HG03139 (cell line): ENCODE results near the gene ADPRHL1.

Source experiments
- ATAC-seq: cut with Tn5 transposase; IDR thresholded peaks from one replicate; pipeline ENCODE4 v1.9.1; 2021; ENCODE audit not compliant: unreplicated experiment

ADPRHL1 gene

GRCh38 chr13:113417836-113418721 lies 35.2 kb downstream of the ADPRHL1 start:
- no peak for ATAC-seq

- ATAC-seq: no peak
These were observed 36.1 kb downstream of the ADPRHL1 start for GRCh38 chr13:113417008-113417751.

- ATAC-seq: no peak
These were observed 37.5 kb downstream of the ADPRHL1 start for GRCh38 chr13:113415825-113416224.

GRCh38 chr13:113415032-113415431 lies 38.3 kb downstream of the ADPRHL1 start:
- ATAC-seq: no peak

- ATAC-seq: no peak
These were observed 39.0 kb downstream of the ADPRHL1 start for GRCh38 chr13:113414335-113414734.

GRCh38 chr13:113413898-113414282 lies 39.4 kb downstream of the ADPRHL1 start:
- no peak for ATAC-seq

- no peak for ATAC-seq
These were observed 40.0 kb downstream of the ADPRHL1 start for GRCh38 chr13:113413178-113413897.

- ATAC-seq: no peak
These were observed 40.8 kb downstream of the ADPRHL1 start for GRCh38 chr13:113412440-113412839.

- no peak for ATAC-seq
These were observed 41.9 kb downstream of the ADPRHL1 start for GRCh38 chr13:113411216-113412023.

GRCh38 chr13:113410472-113411201 lies 42.7 kb downstream of the ADPRHL1 start:
- ATAC-seq: no peak

- ATAC-seq: no peak
These were observed 44.7 kb downstream of the ADPRHL1 start for GRCh38 chr13:113408562-113408961.

GRCh38 chr13:113407531-113408393 lies 45.5 kb downstream of the ADPRHL1 start:
- no peak for ATAC-seq

- ATAC-seq: no peak
These were observed 46.2 kb downstream of the ADPRHL1 start for GRCh38 chr13:113407103-113407530.

GRCh38 chr13:113406321-113407102 lies 46.8 kb downstream of the ADPRHL1 start:
- no peak for ATAC-seq

GRCh38 chr13:113405481-113406300 lies 47.6 kb downstream of the ADPRHL1 start:
- no peak for ATAC-seq

GRCh38 chr13:113404723-113405471 lies 48.4 kb downstream of the ADPRHL1 start:
- no peak for ATAC-seq

- ATAC-seq: no peak
These were observed 48.9 kb downstream of the ADPRHL1 start for GRCh38 chr13:113404366-113404722.
